Left lung (tissue), 10 donors: ENCODE results near the gene SLC4A8. TPM values are rescaled to one million over a fixed set of nuclear protein-coding genes. Genes with fewer than 3 reads are reported as not detected.

Experiments
- ATAC-seq: fragments of 200-7000 bp; cut with Tn5 transposase; one replicate; pipeline ENCODE4 v1.9.1; 2020; ENCODE audit warnings: moderate library complexity
- DNase-seq, 4 donors: peaks; one replicate each; pipeline ENCODE4 v3.0.0-alpha.2; 2013 to 2020
- H3K27ac ChIP-seq, 2 donors: fragments of 200-600 bp; sonication (generic) in 1 of 2; one replicate each; pipeline versions ENCODE4 v1.5.0 to v1.8.0; 2020 to 2021
- H3K27me3 ChIP-seq, 2 donors: fragments of 200-600 bp; sonication (generic) in 1 of 2; one replicate each; pipeline versions ENCODE4 v1.5.0 to v1.8.0; 2020 to 2021
- H3K36me3 ChIP-seq, 2 donors: fragments of 200-600 bp; sonication (generic) in 1 of 2; one replicate each; pipeline versions ENCODE4 v1.5.0 to v1.8.0; 2020 to 2021
- H3K4me1 ChIP-seq, 2 donors: fragments of 200-600 bp; one replicate each; pipeline ENCODE4 v1.8.0; 2021
- H3K4me3 ChIP-seq, 2 donors: fragments of 200-600 bp; sonication (generic) in 1 of 2; one replicate each; pipeline versions ENCODE4 v1.5.0 to v1.8.0; 2020 to 2021; ENCODE audit warnings: mild to moderate bottlenecking in 1 of 2
- H3K9me3 ChIP-seq, 2 donors: fragments of 200-600 bp; sonication (generic) in 1 of 2; one replicate each; pipeline versions ENCODE4 v1.5.0 to v1.8.0; 2020 to 2021
- intact Hi-C, 2 donors: fragments of 100-400 bp; cut with DNase I; formaldehyde crosslinking; loops; one replicate each; pipeline versions ENCODE4 v1.11.2 to v1.14.2; 2022
- polyA plus RNA-seq, 6 donors: library from polyadenylated mRNA; unstranded; fragments of 120-200 nt; gene quantifications; one replicate each; pipeline ENCODE4 v1.2.1, GENCODE V29; 2013; ENCODE audit not compliant: insufficient read length in 6 of 6
- total RNA-seq, 2 donors: library from RNA; stranded (reverse); fragmentation: NEBNext Ultra II Directional; extraction: Animal tissue kit (Norgen Biotek cat#: 25700); gene quantifications; one replicate each; pipeline ENCODE4 v1.2.1, GENCODE V29; 2021
- TF ChIP-seq, protein P1 (sequence below), 2 donors: fragments of 200-600 bp; sonication (generic) in 1 of 2; IDR thresholded peaks; one replicate each; pipeline versions ENCODE4 v1.5.0 to v1.8.0; 2021; ENCODE audit warnings: antibody characterized with exemption in 2 of 2
- donor health status: DM: no; HTN: yes; CAD: no.
- donor health status: DM: no; HTN: no; CAD: no.

The SLC4A8 gene
- total and polyA plus RNA-seq, 8 donors: 1.3 to 3.9 (median 1.8) TPM

DNA sequence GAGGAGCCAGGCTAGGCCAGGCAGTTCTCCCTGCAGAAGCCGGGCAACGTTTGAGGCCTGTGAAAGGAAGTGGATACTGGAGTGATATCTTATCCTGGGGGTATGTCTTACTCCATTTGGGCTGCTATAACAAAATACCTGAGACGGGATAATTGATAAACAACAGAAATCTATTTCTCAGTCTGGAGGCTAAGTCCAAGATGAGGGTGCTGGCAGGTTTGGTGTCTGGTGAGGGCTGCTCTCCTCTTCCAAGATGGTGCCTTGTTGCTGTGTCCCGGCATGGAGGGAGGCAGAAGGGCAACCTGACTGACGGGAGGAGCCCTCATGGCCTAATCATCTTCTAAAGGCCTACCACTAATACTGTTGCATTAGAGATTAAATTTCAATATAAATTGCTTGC, 17.8 kb upstream of the SLC4A8 start:
- H3K4me3 ChIP-seq: no peak overlapping the region
- no peaks in the 10 kb centered on the region for H3K36me3 ChIP-seq
- no peak for ATAC-seq
- no peaks in the 10 kb centered on the region for H3K27me3 ChIP-seq
- intact Hi-C loops: no loop called here
- DNase-seq: no peak
- no peaks in the 10 kb centered on the region for H3K9me3 ChIP-seq
- no peak overlapping the region for H3K27ac ChIP-seq
- TF ChIP-seq, protein P1, sequence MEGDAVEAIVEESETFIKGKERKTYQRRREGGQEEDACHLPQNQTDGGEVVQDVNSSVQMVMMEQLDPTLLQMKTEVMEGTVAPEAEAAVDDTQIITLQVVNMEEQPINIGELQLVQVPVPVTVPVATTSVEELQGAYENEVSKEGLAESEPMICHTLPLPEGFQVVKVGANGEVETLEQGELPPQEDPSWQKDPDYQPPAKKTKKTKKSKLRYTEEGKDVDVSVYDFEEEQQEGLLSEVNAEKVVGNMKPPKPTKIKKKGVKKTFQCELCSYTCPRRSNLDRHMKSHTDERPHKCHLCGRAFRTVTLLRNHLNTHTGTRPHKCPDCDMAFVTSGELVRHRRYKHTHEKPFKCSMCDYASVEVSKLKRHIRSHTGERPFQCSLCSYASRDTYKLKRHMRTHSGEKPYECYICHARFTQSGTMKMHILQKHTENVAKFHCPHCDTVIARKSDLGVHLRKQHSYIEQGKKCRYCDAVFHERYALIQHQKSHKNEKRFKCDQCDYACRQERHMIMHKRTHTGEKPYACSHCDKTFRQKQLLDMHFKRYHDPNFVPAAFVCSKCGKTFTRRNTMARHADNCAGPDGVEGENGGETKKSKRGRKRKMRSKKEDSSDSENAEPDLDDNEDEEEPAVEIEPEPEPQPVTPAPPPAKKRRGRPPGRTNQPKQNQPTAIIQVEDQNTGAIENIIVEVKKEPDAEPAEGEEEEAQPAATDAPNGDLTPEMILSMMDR (IDR thresholded peaks at IDR 0.05): no peak
- H3K4me1 ChIP-seq: peaks cover 0 to 7% of the 10 kb centered on the region in 2 donors

DNA sequence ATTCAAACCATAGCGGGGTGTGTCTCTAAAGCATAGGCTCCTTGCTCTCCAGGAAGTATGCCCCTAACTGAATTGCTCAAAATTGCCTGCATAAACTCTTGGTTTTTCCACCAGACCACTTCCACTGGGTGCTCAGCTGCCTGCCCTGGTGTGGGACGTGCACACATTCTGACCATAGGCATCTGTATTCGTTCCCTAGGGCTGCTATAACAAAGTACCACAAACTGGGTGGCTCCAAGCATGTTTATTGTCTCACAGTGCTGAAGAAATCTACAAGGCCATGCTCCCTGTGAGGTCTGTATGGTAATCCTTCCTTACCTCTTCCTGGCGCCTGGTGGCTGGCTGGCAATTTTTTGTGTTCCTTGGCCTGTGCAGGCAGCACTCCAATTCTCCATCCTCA, 17.0 kb upstream of the SLC4A8 start:
- Histone ChIP-seq H3K36me3 (no peaks in the 10 kb centered on the region), H3K4me3 (no peak overlapping the region), H3K27ac (no peak overlapping the region), H3K4me1 (peaks cover 0 to 7% of the 10 kb centered on the region in 2 donors), H3K27me3 (no peaks in the 10 kb centered on the region), H3K9me3 (no peaks in the 10 kb centered on the region)
- no peak for ATAC-seq
- intact Hi-C loops: no loop called here
- DNase-seq: no peak
- TF ChIP-seq, protein P1 (IDR thresholded peaks at IDR 0.05): no peak

DNA sequence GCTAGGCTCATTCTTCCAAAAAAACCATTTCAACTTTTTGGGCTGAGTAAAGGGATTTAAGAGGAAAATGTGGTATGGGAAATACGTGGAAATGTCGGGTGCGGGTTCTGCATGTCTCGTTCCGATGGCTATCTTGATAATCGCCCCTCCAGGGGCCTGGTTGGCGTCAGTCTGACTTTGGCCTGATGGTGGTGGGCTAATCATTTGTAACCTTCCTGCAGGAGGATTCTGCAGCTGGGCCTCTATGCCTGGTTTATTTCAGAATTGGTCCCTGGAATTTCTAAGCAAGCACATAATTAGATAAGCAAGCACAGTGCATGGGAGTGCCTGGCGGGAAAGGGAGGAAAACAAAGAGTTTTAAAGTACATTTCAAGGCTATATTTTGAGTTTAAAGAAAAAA, 14.8 kb upstream of the SLC4A8 start:
- DNase-seq: no peak
- no peaks in the 10 kb centered on the region for H3K4me1 ChIP-seq
- ATAC-seq: no peak
- H3K9me3 ChIP-seq: no peaks in the 10 kb centered on the region
- no peaks in the 10 kb centered on the region for H3K27me3 ChIP-seq
- intact Hi-C loops: no loop called here
- H3K4me3 ChIP-seq: no peak overlapping the region
- no peaks in the 10 kb centered on the region for H3K36me3 ChIP-seq
- no peak overlapping the region for H3K27ac ChIP-seq
- TF ChIP-seq, protein P1 (IDR thresholded peaks at IDR 0.05): no peak

DNA sequence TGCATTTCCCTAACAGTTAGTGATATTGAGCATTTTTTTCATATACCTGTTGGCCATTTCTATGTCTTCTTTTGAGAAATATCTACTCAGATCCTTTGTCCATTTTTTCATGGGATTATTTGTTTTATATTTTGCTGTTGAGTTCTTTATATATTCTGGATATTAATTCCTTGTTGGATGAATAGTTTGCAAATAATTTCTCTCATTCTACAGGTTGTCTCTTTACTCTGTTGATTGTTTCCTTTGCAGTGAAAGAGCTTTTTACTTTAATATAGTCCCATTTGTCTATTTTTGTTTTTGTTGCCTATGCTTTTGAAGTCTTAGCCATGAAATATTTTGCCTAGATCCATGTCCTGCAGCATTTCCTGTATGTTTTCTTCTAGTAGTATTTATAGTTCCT, 11.5 kb upstream of the SLC4A8 start:
- intact Hi-C loops: no loop called here
- DNase-seq (no peak), ATAC-seq (no peak)

DNA sequence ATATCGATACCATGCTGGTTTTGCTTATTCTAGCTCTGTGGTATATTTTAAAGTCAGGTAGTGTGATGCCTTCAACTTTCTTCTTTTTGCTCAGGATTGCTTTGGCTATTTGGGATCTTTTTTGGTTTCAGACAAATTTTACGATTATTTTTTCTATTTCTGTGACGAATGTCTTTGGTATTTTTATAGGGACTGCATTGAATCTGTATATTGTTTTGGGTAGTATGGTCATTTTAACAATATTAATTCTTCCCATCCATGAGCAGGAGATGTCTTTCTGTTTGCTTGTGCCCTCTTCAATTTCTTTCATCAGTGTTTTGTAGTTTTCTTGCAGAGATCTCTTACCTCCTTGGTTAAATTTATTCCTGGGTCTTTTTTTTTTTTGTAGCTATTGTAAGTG, 10.8 kb upstream of the SLC4A8 start:
- Histone ChIP-seq H3K9me3 (no peaks in the 10 kb centered on the region), H3K36me3 (no peaks in the 10 kb centered on the region), H3K4me1 (no peaks in the 10 kb centered on the region), H3K4me3 (no peak overlapping the region), H3K27ac (no peak overlapping the region), H3K27me3 (no peaks in the 10 kb centered on the region)
- TF ChIP-seq, protein P1 (IDR thresholded peaks at IDR 0.05): no peak
- no peak for ATAC-seq
- DNase-seq: no peak
- intact Hi-C loops: no loop called here

More for the DNA sequence above, 11.5 kb upstream of the SLC4A8 start:
- Histone ChIP-seq H3K36me3 (no peaks in the 10 kb centered on the region), H3K4me1 (no peaks in the 10 kb centered on the region), H3K27me3 (no peaks in the 10 kb centered on the region), H3K4me3 (no peak overlapping the region), H3K27ac (no peak overlapping the region), H3K9me3 (no peaks in the 10 kb centered on the region)
- TF ChIP-seq, protein P1 (IDR thresholded peaks at IDR 0.05): no peak
